GM10266 (cell line): ENCODE results near the gene SLC25A31.
A peak's percentile ranks its signal among the peaks of the same experiment; 100 is the strongest.

Experiments
- DNase-seq: peaks from one replicate; pipeline ENCODE4 v3.0.0; 2012; ENCODE audit errors: extremely low spot score
- CTCF ChIP-seq: IDR thresholded peaks from 2 replicates; pipeline ENCODE4 v1.5.1; 2012; ENCODE audit warnings: mild to moderate bottlenecking, low read depth; ENCODE audit not compliant: control insufficient read depth, insufficient read depth; ENCODE audit errors: missing control alignments

The SLC25A31 gene

GRCh38 chr4:127730142-127730913 lies at the start of gene SLC25A31:
Gene SLC25A31, plus strand, starts transcription at chr4:127730400. Its CDS starts 146 bp downstream, at chr4:127730546.
- no peak for TF ChIP-seq CTCF
- DNase-seq = no peak

GRCh38 chr4:127685292-127685691 lies 44.9 kb upstream of the SLC25A31 start:
- no peak for DNase-seq

GRCh38 chr4:127686658-127687057 lies 43.5 kb upstream of the SLC25A31 start:
- no peak for DNase-seq

More at GRCh38 chr4:127685292-127685691, 44.9 kb upstream of the SLC25A31 start:
- TF ChIP-seq CTCF = no peak

GRCh38 chr4:127687580-127687979 lies 42.6 kb upstream of the SLC25A31 start:
- no peak for TF ChIP-seq CTCF

More at GRCh38 chr4:127686658-127687057, 43.5 kb upstream of the SLC25A31 start:
- TF ChIP-seq CTCF = no peak

DNA sequence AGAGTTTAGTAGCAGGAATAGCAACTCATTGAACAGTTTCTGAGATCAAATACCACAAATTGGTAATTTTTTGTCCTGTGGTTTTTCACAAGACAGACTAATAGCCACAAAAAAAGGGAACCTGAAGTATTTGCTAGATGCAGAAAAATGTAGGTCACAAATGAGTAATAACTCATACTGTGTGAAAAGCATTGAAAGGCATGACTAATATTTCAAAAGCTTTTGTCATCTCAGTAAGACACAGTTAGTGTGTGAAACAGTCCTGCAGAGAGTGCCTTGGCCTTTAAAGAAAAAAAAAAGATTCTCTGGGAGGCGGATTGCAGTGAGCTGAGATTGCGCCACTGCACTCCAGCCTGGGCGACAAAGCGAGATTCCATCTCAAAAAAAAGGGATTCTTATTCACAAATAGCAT lies 31.4 kb upstream of the SLC25A31 start:
- DNase-seq = peak; percentile 45
- TF ChIP-seq CTCF = no peak

More at GRCh38 chr4:127687580-127687979, 42.6 kb upstream of the SLC25A31 start:
- no peak for DNase-seq

GRCh38 chr4:127708985-127709384 lies 21.2 kb upstream of the SLC25A31 start:
- TF ChIP-seq CTCF = no peak
- DNase-seq = no peak

GRCh38 chr4:127709456-127709855 lies 20.7 kb upstream of the SLC25A31 start:
- DNase-seq = no peak

More at GRCh38 chr4:127709456-127709855, 20.7 kb upstream of the SLC25A31 start:
- no peak for TF ChIP-seq CTCF
